Esophagus squamous epithelium (tissue), 5 donors: Measurements from ENCODE around the gene SMAD7. TPM values are rescaled to one million over a fixed set of nuclear protein-coding genes. Genes with fewer than 3 reads are reported as not detected.

Experiments
- DNase-seq: peaks from one replicate; lab custom pipeline; 2025; lab: John Stamatoyannopoulos, UW
- H3K27ac ChIP-seq, 4 donors: fragments of 200-600 bp; sonication (generic); one replicate each; pipeline ENCODE4 v1.5.1; 2016 to 2019; ENCODE audit warnings: mild to moderate bottlenecking in 1 of 4
- H3K27me3 ChIP-seq, 4 donors: fragments of 200-600 bp; sonication (generic); 1 replicate in 3 of 4; 2 replicates in 1 of 4; pipeline versions ENCODE4 v1.5.1 to v1.6.0; 2017 to 2021; ENCODE audit warnings: antibody characterized with exemption in 1 of 4
- H3K36me3 ChIP-seq, 3 donors: fragments of 200-600 bp; sonication (generic); one replicate each; pipeline ENCODE4 v1.5.1; 2016 to 2019
- H3K4me1 ChIP-seq, 3 donors: fragments of 200-600 bp; sonication (generic); one replicate each; pipeline ENCODE4 v1.5.1; 2017 to 2019
- H3K4me3 ChIP-seq, 4 donors: fragments of 200-600 bp; sonication (generic); 1 replicate in 3 of 4; 2 replicates in 1 of 4; pipeline ENCODE4 v1.5.1; 2016 to 2019; ENCODE audit warnings: mild to moderate bottlenecking in 2 of 4, moderate library complexity in 1 of 4
- H3K9me3 ChIP-seq, 3 donors: fragments of 200-600 bp; sonication (generic); one replicate each; pipeline ENCODE4 v1.5.1; 2016 to 2019
- POLR2A ChIP-seq, 4 donors: fragments of 450-650 bp; IDR thresholded peaks; one replicate each; pipeline ENCODE4 v1.6.1; 2017; ENCODE audit warnings: antibody characterized with exemption in 4 of 4, mild to moderate bottlenecking in 4 of 4, moderate library complexity in 3 of 4
- WGBS, 2 donors: methylation state at CpG; one replicate each; pipeline ENCODE4 v1.1.5; 2018; 5-methylcytosine and 5-hydroxymethylcytosine counted together
- intact Hi-C: fragments of 100-400 bp; cut with DNase I; formaldehyde crosslinking; loops from one replicate; pipeline ENCODE4 v1.15.0; 2022
- total RNA-seq, 4 donors: library from RNA; depleted of rRNA; stranded (reverse); fragments of >200 nt; gene quantifications; one replicate each; pipeline ENCODE4 v1.1.0, GENCODE V29; 2016
- TF ChIP-seq, protein P1 (sequence below), 6 experiments: fragments of 450-650 bp in 4 of 6; fragments of 200-600 bp in 2 of 6; sonication (generic) in 2 of 6; IDR thresholded peaks; one replicate each; pipeline ENCODE4 v1.5.1; 2016 to 2019; ENCODE audit warnings: antibody characterized with exemption in 6 of 6, mild to moderate bottlenecking in 4 of 6, moderate library complexity in 4 of 6
- donor health status: DM: yes; HTN: yes; CAD: no.

The SMAD7 gene
- total RNA-seq, 4 donors from 2014 or later = 4.2 to 26.5 (median 9.0) TPM

DNA sequence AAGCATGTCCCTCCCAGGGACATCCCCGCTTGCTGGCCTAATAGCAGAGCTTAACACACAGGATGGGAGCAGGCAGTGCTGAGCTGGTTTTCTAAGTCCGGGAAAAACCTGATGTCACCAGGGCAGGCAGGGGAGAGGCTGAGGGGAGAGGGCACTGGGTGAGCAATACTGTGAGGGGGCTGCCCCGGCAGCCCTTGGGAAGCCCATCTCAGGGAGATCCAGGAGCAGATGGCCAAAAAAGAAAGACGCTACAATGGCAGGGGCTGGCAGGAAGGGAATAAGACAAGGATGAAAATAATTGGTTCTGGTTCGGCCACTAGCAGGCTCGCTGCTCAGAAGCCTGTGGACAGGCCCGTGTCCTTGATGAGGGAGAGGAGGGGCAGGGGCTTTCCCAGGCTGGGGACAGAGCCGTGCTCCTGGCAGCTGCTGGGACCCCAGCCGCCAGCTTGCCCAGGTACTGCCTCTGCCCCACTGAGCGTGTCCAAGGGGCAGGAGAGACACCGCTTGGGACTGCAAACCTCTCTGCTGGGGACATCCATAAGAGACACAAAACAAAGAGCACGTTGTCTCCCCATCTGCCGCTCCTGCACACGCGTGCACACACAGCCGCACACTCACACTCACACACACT, 30.2 kb downstream of the SMAD7 start:
- Histone ChIP-seq H3K4me3 (no peak overlapping the region), H3K4me1 (peaks cover 26 to 60% (median 34%) of the 10 kb centered on the region in 3 donors), H3K27me3 (no peaks in the 10 kb centered on the region), H3K9me3 (no peaks in the 10 kb centered on the region), H3K27ac (peak overlapping the region in 1 of 4 donors; percentile 3), H3K36me3 (peaks cover 0 to 29% (median 0%) of the 10 kb centered on the region in 3 donors)
- no peak for DNase-seq
- intact Hi-C loops = no loop called here
- no peak for TF ChIP-seq POLR2A (IDR thresholded peaks at IDR 0.05)
- TF ChIP-seq, protein P1, sequence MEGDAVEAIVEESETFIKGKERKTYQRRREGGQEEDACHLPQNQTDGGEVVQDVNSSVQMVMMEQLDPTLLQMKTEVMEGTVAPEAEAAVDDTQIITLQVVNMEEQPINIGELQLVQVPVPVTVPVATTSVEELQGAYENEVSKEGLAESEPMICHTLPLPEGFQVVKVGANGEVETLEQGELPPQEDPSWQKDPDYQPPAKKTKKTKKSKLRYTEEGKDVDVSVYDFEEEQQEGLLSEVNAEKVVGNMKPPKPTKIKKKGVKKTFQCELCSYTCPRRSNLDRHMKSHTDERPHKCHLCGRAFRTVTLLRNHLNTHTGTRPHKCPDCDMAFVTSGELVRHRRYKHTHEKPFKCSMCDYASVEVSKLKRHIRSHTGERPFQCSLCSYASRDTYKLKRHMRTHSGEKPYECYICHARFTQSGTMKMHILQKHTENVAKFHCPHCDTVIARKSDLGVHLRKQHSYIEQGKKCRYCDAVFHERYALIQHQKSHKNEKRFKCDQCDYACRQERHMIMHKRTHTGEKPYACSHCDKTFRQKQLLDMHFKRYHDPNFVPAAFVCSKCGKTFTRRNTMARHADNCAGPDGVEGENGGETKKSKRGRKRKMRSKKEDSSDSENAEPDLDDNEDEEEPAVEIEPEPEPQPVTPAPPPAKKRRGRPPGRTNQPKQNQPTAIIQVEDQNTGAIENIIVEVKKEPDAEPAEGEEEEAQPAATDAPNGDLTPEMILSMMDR (IDR thresholded peaks at IDR 0.05) = no peak
- WGBS, 2 donors = 86 to 88% methylated on average over 11 to 15 of the region's 16 CpGs

GRCh38 chr18:48919547-48919946, 31.2 kb downstream of the SMAD7 start:
- TF ChIP-seq POLR2A (IDR thresholded peaks at IDR 0.05) = no peak
- TF ChIP-seq, protein P1 (IDR thresholded peaks at IDR 0.05) = no peak
- 84 to 86% methylated on average over 3 of the region's 3 CpGs for WGBS, 2 donors
- Histone ChIP-seq H3K4me1 (peaks cover 24 to 57% (median 24%) of the 10 kb centered on the region in 3 donors), H3K9me3 (no peaks in the 10 kb centered on the region), H3K27me3 (no peaks in the 10 kb centered on the region), H3K36me3 (peaks cover 0 to 29% (median 0%) of the 10 kb centered on the region in 3 donors), H3K4me3 (no peak overlapping the region), H3K27ac (no peak overlapping the region)
- DNase-seq = no peak
- intact Hi-C loops = no loop called here

- Histone ChIP-seq H3K27me3 (no peaks in the 10 kb centered on the region), H3K4me1 (peaks cover 17 to 53% (median 18%) of the 10 kb centered on the region in 3 donors), H3K9me3 (no peaks in the 10 kb centered on the region), H3K4me3 (no peak overlapping the region), H3K27ac (no peak overlapping the region), H3K36me3 (peaks cover 0 to 29% (median 0%) of the 10 kb centered on the region in 3 donors)
- TF ChIP-seq, protein P1 (IDR thresholded peaks at IDR 0.05) = no peak
- TF ChIP-seq POLR2A (IDR thresholded peaks at IDR 0.05) = no peak
- intact Hi-C loops = no loop called here
- DNase-seq = no peak
- 91 to 95% methylated on average over 7 to 9 of the region's 9 CpGs for WGBS, 2 donors
Measured at GRCh38 chr18:48918660-48919456, 31.9 kb downstream of the SMAD7 start.

- Histone ChIP-seq H3K4me3 (no peak overlapping the region), H3K27ac (no peak overlapping the region), H3K36me3 (peaks cover 0 to 29% (median 0%) of the 10 kb centered on the region in 3 donors), H3K4me1 (peaks cover 7 to 42% (median 9%) of the 10 kb centered on the region in 3 donors), H3K9me3 (no peaks in the 10 kb centered on the region), H3K27me3 (no peaks in the 10 kb centered on the region)
- 65 to 81% methylated on average over 19 to 24 of the region's 26 CpGs for WGBS, 2 donors
- intact Hi-C loops = no loop called here
- TF ChIP-seq POLR2A (IDR thresholded peaks at IDR 0.05) = no peak
- TF ChIP-seq, protein P1 (IDR thresholded peaks at IDR 0.05) = no peak
- DNase-seq = no peak
Measured at GRCh38 chr18:48917579-48918517, 32.9 kb downstream of the SMAD7 start.
